Measurements from ENCODE around the gene ADAMTS13.
A peak's percentile ranks its signal among the peaks of the same experiment; 100 is the strongest.
"Not testable (repeated sequence)": the region's sequence is repeated elsewhere in the genome, so short reads cannot be mapped to it uniquely, and the experiment has no call there.

ADAMTS13 gene

GRCh38 chr9:133445293-133445969 is 23.3 kb downstream of the ADAMTS13 start:
- no peaks in the 10 kb centered on the region for H3K36me3 ChIP-seq (ENCODE audit: insufficient read depth, low read length)
- no peaks in the 10 kb centered on the region for H3K4me1 ChIP-seq (ENCODE audit: insufficient read depth, low read length)
- no peaks in the 10 kb centered on the region for H3K9me3 ChIP-seq (ENCODE audit: control insufficient read depth, insufficient read depth, low read length)
- no peak overlapping the region for H3K9ac ChIP-seq (ENCODE audit: low read depth, low read length)

- Histone ChIP-seq H3K36me3 (ENCODE audit: insufficient read depth, low read length) (no peaks in the 10 kb centered on the region), H3K9me3 (ENCODE audit: control insufficient read depth, insufficient read depth, low read length) (no peaks in the 10 kb centered on the region), H3K9ac (ENCODE audit: low read depth, low read length) (no peak overlapping the region), H3K4me1 (ENCODE audit: insufficient read depth, low read length) (no peaks in the 10 kb centered on the region)
These were observed 26.4 kb downstream of the ADAMTS13 start for GRCh38 chr9:133448487-133448972.

- H3K9me3 ChIP-seq (ENCODE audit: control insufficient read depth, insufficient read depth, low read length), result no peaks in the 10 kb centered on the region
- no peaks in the 10 kb centered on the region for H3K36me3 ChIP-seq (ENCODE audit: insufficient read depth, low read length)
- H3K9ac ChIP-seq (ENCODE audit: low read depth, low read length), result no peak overlapping the region
- H3K4me1 ChIP-seq (ENCODE audit: insufficient read depth, low read length), result no peaks in the 10 kb centered on the region
These were observed 27.6 kb downstream of the ADAMTS13 start for GRCh38 chr9:133449760-133450159.

GRCh38 chr9:133451865-133452264 is 29.7 kb downstream of the ADAMTS13 start:
- not testable (repeated sequence) for H3K9ac ChIP-seq (ENCODE audit: low read depth, low read length); H3K4me1 ChIP-seq (ENCODE audit: insufficient read depth, low read length); H3K36me3 ChIP-seq (ENCODE audit: insufficient read depth, low read length); H3K9me3 ChIP-seq (ENCODE audit: control insufficient read depth, insufficient read depth, low read length)

GRCh38 chr9:133452562-133452961 is 30.4 kb downstream of the ADAMTS13 start:
- H3K36me3 ChIP-seq (ENCODE audit: insufficient read depth, low read length), result no peaks in the 10 kb centered on the region
- no peaks in the 10 kb centered on the region for H3K9me3 ChIP-seq (ENCODE audit: control insufficient read depth, insufficient read depth, low read length)
- no peak overlapping the region for H3K9ac ChIP-seq (ENCODE audit: low read depth, low read length)
- 0 out of 2 replicates have a peak, but pooled peaks cover 2% of the 10 kb centered on the region for H3K4me1 ChIP-seq (ENCODE audit: insufficient read depth, low read length)

- Histone ChIP-seq H3K4me1 (ENCODE audit: insufficient read depth, low read length) (peaks cover 5% of the 10 kb centered on the region; the same call in 1 of the 2 replicates), H3K9me3 (ENCODE audit: control insufficient read depth, insufficient read depth, low read length) (no peaks in the 10 kb centered on the region), H3K9ac (ENCODE audit: low read depth, low read length) (no peak overlapping the region), H3K36me3 (ENCODE audit: insufficient read depth, low read length) (no peaks in the 10 kb centered on the region)
These were observed 31.5 kb downstream of the ADAMTS13 start for GRCh38 chr9:133453651-133454050.

GRCh38 chr9:133454325-133454724 is 32.2 kb downstream of the ADAMTS13 start:
- no peaks in the 10 kb centered on the region for H3K9me3 ChIP-seq (ENCODE audit: control insufficient read depth, insufficient read depth, low read length)
- no peaks in the 10 kb centered on the region for H3K36me3 ChIP-seq (ENCODE audit: insufficient read depth, low read length)
- peaks cover 8% of the 10 kb centered on the region; the same call in 1 of the 2 replicates for H3K4me1 ChIP-seq (ENCODE audit: insufficient read depth, low read length)

GRCh38 chr9:133454943-133455673 is 32.9 kb downstream of the ADAMTS13 start:
- no peaks in the 10 kb centered on the region for H3K36me3 ChIP-seq (ENCODE audit: insufficient read depth, low read length)
- peaks cover 8% of the 10 kb centered on the region; the same call in 1 of the 2 replicates for H3K4me1 ChIP-seq (ENCODE audit: insufficient read depth, low read length)
- H3K9ac ChIP-seq (ENCODE audit: low read depth, low read length), result no peak overlapping the region
- H3K9me3 ChIP-seq (ENCODE audit: control insufficient read depth, insufficient read depth, low read length), result no peaks in the 10 kb centered on the region

More at GRCh38 chr9:133454325-133454724, 32.2 kb downstream of the ADAMTS13 start:
- no peak overlapping the region for H3K9ac ChIP-seq (ENCODE audit: low read depth, low read length)

GRCh38 chr9:133455936-133456335 is 33.8 kb downstream of the ADAMTS13 start:
- Histone ChIP-seq H3K4me1 (ENCODE audit: insufficient read depth, low read length) (peaks cover 11% of the 10 kb centered on the region; the same call in 1 of the 2 replicates), H3K9ac (ENCODE audit: low read depth, low read length) (no peak overlapping the region), H3K36me3 (ENCODE audit: insufficient read depth, low read length) (no peaks in the 10 kb centered on the region)

GRCh38 chr9:133456409-133456808 is 34.2 kb downstream of the ADAMTS13 start:
- Histone ChIP-seq H3K9ac (ENCODE audit: low read depth, low read length) (no peak overlapping the region), H3K36me3 (ENCODE audit: insufficient read depth, low read length) (no peaks in the 10 kb centered on the region), H3K9me3 (ENCODE audit: control insufficient read depth, insufficient read depth, low read length) (no peaks in the 10 kb centered on the region), H3K4me1 (ENCODE audit: insufficient read depth, low read length) (peaks cover 15% of the 10 kb centered on the region; the same call in 1 of the 2 replicates)

More at GRCh38 chr9:133455936-133456335, 33.8 kb downstream of the ADAMTS13 start:
- H3K9me3 ChIP-seq (ENCODE audit: control insufficient read depth, insufficient read depth, low read length), result no peaks in the 10 kb centered on the region

GRCh38 chr9:133457233-133457632 is 35.1 kb downstream of the ADAMTS13 start:
- Histone ChIP-seq H3K36me3 (ENCODE audit: insufficient read depth, low read length) (no peaks in the 10 kb centered on the region), H3K9ac (ENCODE audit: low read depth, low read length) (no peak overlapping the region), H3K4me1 (ENCODE audit: insufficient read depth, low read length) (peaks cover 19% of the 10 kb centered on the region; the same call in 1 of the 2 replicates), H3K9me3 (ENCODE audit: control insufficient read depth, insufficient read depth, low read length) (no peaks in the 10 kb centered on the region)

- no peaks in the 10 kb centered on the region for H3K9me3 ChIP-seq (ENCODE audit: control insufficient read depth, insufficient read depth, low read length)
These were observed 35.6 kb downstream of the ADAMTS13 start for GRCh38 chr9:133457748-133458147.

GRCh38 chr9:133458643-133459312 is 36.6 kb downstream of the ADAMTS13 start:
- H3K9ac ChIP-seq (ENCODE audit: low read depth, low read length), result peak overlapping the region; percentile 85; the same call in 1 of the 2 replicates
- no peaks in the 10 kb centered on the region for H3K9me3 ChIP-seq (ENCODE audit: control insufficient read depth, insufficient read depth, low read length)
- peaks cover 19% of the 10 kb centered on the region; the same call in 1 of the 2 replicates for H3K4me1 ChIP-seq (ENCODE audit: insufficient read depth, low read length)
- no peaks in the 10 kb centered on the region for H3K36me3 ChIP-seq (ENCODE audit: insufficient read depth, low read length)

More at GRCh38 chr9:133457748-133458147, 35.6 kb downstream of the ADAMTS13 start:
- peaks cover 19% of the 10 kb centered on the region; the same call in 1 of the 2 replicates for H3K4me1 ChIP-seq (ENCODE audit: insufficient read depth, low read length)
- no peaks in the 10 kb centered on the region for H3K36me3 ChIP-seq (ENCODE audit: insufficient read depth, low read length)
- no peak overlapping the region for H3K9ac ChIP-seq (ENCODE audit: low read depth, low read length)
